M059J (cell line): Measurements from ENCODE around the gene ITGB8. TPM values are rescaled to one million over a fixed set of nuclear protein-coding genes. Genes with fewer than 3 reads are reported as not detected.

Experiments used
- DNase-seq: peaks from one replicate; pipeline ENCODE4 v3.0.0-alpha.2; 2012; ENCODE audit warnings: low read depth
- total RNA-seq: library from RNA; depleted of rRNA; stranded (reverse); fragments of >200 nt; shearing (Covaris generic); gene quantifications from 2 replicates; pipeline ENCODE4 v1.2.3, GENCODE V29; 2014

ITGB8 gene
- total RNA-seq, 1 experiment from 2014 or later, result 24.3 TPM

- no peak for DNase-seq
These were observed 87.1 kb downstream of the ITGB8 start for GRCh38 chr7:20417675-20418382.

- DNase-seq, result no peak
These were observed 93.8 kb downstream of the ITGB8 start for GRCh38 chr7:20424500-20424899.

DNA sequence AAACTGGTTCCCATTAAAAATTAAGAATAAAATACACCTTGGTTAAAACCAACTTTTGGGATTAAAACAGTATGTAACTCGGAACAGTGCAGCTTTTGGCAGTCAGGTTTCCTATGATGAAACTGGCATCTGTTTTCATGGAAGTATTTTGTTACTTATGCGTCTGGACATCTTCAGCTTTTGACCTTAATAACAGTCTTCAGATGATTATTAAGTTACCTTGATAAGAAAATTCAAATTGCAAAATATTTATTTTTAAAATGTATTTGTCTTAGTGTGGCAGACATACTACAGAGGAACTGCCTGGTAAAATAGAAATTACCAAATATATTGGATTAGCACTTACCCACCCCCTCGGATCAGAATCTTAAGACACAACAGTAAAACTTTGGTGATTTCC, 100.0 kb downstream of the ITGB8 start:
- no peak for DNase-seq

DNA sequence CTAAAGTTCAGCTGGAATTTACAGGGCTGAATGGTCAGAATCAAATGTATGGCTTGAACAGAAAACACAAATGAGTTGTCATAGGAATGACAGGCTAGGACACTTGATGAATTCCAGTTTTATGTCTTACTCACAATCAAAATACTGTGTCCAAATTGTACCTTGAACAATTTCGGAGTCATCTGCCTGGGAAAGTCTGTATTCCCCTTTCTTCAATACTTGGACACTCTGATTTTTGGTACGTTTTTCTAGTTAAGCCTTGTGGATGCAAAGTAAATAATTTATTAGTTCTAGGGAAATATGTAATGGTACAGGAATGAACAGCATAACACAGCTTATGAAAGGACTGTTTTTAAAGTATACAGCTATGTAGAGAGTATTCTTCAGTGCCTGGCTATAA, 100.4 kb downstream of the ITGB8 start:
- DNase-seq, result no peak

DNA sequence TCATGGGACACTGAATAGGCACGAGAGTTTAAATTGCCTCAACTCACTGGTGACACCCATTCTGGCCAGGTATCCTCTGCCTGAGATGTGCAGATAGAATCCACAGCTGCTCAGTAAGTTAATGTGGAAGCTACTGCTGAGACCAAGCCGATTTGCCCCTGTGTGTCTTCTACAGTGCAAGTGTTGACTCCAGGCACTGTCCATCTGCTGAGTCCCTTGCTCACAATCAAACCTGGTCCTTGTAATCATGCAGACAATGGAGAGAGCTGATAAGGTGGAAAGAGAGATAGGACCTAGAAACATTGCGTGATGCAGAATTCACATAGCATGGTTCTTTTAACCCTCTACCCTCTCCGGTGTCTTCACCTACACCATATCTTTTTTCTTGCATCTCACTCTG, 101.4 kb downstream of the ITGB8 start:
- DNase-seq, result no peak

DNA sequence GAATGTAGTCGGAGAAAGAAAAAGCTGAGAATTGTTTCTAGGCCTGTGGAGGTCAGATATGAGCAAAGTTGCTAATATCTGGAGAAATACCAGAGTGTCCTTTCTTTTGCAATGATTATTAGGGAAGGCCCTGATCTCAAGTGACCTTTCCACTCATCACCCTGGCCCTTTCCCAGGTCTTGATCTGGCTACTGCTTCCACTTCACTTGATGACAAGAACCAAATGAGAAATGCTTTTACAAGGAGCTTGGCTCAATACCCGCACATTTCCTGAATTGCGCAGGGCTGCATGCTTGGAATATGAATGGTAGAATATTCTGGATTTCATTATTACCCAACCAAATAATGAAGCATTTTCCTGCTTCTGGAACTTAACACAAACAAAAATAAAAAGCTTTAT, 104.6 kb downstream of the ITGB8 start:
- no peak for DNase-seq

- DNase-seq, result no peak
These were observed 107.5 kb downstream of the ITGB8 start for GRCh38 chr7:20438248-20438647.

DNA sequence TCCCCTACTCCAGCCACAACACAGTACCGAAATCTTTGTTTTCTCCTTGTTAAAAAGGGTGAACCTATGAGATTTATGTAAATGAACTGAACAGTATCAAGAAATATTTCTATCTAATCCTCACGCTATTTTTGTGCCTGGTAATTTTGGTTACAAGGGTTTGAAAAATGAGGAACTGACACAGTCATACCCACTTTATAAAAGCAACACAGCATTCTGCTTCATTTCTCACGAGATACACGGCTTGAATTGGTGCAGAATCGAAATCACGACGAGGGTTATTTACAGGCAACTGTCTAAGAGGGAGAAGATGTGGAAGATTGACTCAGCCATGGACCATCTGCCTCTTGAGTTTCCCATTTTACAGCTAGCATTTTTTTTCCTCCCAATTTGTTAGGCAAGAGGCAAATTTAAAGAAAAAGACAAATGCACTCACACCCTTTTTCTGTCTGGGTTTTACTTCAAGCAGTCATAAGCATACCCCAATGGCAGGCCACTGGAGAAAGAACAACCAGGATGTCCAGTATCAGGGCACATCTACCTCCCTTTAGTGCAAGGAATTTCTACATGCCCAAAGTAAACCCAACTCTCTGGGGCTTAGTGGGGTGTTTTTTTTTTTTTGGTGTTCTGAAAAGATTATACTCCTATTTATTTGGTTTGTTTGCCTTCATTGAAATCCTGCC, 108.1 kb downstream of the ITGB8 start:
- DNase-seq, result no peak

- no peak for DNase-seq
These were observed 108.9 kb downstream of the ITGB8 start for GRCh38 chr7:20439416-20440185.

DNA sequence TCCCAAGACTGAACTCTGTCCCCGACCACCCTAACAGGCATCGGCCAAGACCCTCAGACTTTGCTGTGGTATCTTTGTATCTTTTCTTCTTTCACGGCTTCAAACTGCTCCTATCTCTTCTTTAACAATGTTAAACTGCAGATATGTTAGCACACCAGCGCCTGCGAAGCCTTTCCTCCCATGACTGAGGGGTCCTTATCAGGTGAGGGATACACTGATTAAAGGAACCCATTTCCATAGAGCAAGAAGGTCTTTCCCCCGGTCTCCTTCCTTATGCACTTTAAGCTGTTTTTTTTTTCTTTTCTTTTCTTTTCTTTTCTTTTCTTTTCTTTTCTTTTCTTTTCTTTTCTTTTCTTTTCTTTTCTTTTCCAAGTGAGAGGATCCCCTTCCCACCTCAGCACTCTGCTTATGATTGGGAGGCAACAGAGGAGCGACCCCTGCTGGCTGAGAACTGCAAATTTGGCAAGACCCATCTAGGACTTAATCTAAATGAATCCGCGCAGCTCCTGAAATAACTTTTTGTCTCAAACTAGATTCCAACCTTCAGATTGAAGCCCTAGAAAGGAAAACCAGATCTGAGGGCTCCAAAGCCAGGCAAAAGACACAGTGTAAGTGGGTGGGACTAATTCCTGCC, 109.9 kb downstream of the ITGB8 start:
- DNase-seq, result peak; percentile 33

- DNase-seq, result no peak
These were observed 110.6 kb downstream of the ITGB8 start for GRCh38 chr7:20441346-20441745.

DNA sequence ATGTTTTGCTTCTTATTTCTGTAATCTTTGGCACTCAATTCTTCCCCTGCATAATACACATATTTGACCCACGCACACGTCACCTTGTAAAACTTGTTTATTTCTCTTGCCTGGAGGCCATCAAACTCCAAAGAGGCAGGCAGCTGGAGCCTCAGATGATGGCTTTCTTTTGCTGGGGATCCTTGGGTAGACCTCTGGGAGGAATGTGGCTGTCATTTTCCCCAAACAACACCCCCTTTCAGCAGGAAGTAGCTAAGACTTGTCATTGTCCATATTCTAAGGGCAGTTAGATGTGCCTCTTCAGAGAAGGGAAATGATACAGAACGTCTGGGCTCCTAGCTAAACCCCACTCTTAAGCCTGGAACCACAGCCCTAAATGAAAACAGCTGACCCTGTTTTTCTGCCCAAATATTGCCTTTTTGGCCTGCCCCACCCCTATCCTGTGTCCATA, 111.3 kb downstream of the ITGB8 start:
- peak; percentile 58 for DNase-seq

GRCh38 chr7:20442951-20443350, 112.3 kb downstream of the ITGB8 start:
- DNase-seq, result no peak

DNA sequence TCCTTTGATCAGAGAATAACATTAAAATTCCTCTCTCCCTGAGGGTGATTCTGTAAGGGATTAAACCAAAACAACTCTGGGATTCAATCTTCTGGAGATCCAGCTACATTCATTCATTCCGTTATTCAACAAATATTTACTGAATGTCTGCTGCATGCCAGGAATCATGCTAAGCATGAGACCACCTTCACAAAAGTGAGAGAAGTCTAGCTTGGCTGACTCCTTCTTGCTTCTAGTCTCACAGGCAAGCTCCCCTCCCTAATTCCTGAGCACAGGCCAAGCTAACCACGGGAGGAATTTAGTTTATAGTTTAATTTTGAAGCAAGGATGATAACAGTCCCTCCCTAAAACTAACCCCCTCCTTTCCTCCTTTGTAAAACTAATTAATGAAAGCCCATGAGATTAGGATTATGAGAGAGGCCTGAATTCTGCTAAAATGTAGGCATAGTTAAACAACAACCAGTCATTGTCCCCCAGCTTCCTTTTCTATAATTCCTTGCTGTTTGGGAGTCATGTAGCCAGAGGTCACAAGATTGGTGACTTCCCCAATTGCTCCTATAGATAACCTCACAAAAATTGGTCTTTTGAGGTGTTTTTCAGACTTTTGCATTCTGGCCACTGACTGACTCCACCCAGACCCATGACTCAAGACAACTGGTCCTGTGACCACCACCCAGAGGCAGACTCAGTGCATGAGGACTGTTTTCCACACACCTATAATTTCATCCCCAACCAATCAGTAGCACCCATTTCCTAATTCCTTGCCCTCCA, 113.5 kb downstream of the ITGB8 start:
- DNase-seq, result no peak

GRCh38 chr7:20447021-20447650, 116.4 kb downstream of the ITGB8 start:
- DNase-seq, result no peak

DNA sequence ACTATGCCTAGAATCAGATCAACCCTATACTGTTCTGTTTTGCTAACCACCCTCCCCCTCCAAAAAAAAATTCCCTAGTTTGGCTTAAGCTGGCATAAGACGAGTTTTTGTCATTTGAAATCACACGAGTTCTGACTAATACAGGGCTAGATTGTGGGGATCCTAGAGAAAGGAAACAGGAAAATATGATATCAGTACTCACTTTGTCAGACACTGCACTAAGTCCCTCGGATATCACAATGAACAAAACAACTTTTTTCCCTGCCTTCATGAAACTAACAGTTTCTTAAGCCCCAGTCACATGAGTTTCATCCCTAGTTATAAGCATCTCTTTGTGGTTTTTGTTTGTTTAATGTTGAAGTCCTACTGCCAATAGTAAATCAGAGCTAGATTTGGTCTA, 118.5 kb downstream of the ITGB8 start:
- no peak for DNase-seq

DNA sequence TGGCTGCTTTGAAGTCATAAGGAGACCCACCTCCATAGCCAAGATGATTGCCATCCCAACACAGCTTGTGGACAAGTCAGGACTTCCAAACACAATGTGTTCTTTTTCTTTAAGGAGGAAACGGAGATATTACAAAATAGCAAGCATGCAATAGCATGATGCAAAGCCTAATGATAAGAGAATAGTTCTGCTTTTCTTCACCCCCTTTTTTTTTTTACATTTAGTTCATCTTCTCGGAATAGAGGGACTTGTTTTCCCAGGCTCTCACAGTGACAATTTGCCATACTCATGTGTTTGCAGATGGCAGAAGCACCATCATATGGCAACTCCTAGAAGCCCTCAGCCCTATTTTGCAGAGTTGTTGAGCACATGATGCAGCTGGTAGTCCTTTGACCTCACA, 119.8 kb downstream of the ITGB8 start:
- no peak for DNase-seq

GRCh38 chr7:20454202-20454601, 123.5 kb downstream of the ITGB8 start:
- no peak for DNase-seq

DNA sequence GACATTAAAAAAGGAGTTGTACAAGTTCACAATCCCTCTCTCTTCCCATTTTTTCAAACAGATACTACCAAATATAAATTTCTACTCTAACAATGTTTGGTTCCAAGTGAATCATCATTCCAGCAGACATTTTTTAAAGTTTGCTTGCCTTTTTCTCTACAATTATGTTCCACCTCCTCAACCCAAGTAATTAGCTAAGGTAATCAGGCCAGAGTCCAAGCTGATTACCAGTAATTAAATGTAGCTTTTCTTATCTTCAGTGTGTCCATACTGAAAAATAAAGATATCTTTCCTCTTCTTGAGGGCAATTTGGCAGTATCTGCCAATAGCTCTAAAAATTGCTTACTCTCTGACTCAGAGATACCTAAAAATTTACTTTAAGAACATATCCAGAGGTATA, 126.0 kb downstream of the ITGB8 start:
- DNase-seq, result no peak

DNA sequence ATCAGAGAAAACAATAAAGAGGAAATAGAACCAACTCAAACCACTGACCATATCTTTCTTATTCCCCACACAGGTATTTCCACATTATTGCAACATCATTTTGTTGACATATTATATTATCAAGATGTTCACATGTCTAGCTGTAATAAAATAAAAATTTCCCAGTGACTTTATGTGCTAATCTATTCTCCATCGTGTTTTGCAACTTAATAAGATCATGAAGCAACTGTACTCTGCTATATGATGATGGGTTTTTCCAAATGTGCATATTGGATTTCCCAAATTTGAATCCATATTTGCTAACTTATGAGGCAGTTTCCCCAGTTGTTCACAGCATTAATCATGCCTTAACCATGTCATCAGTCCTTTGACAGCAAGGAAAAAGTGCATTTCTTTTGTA, 127.8 kb downstream of the ITGB8 start:
- no peak for DNase-seq

- no peak for DNase-seq
These were observed 128.7 kb downstream of the ITGB8 start for GRCh38 chr7:20459419-20459818.
